ENCODE data around the gene SCUBE1.
"Not testable (repeated sequence)": the region's sequence is repeated elsewhere in the genome, so short reads cannot be mapped to it uniquely, and the experiment has no call there.

Gene SCUBE1

GRCh38 chr22:43375951-43376455, 32.8 kb upstream of the SCUBE1 start:
- Mint-ChIP-seq H3K4me1 (peaks cover 22% of the 10 kb centered on the region), H3K27ac (no peak overlapping the region), H3K4me3 (no peak overlapping the region), H3K27me3 (peaks cover 55% of the 10 kb centered on the region), H3K9me3 (no peaks in the 10 kb centered on the region), H3K36me3 (ENCODE audit: low read depth) (peaks cover 2% of the 10 kb centered on the region)
- DNase-seq: no peak
- no peak for ATAC-seq

- Mint-ChIP-seq H3K4me1 (no peaks in the 10 kb centered on the region), H3K4me3 (no peak overlapping the region), H3K27me3 (peaks cover 46% of the 10 kb centered on the region), H3K27ac (no peak overlapping the region), H3K36me3 (ENCODE audit: low read depth) (peaks cover 2% of the 10 kb centered on the region), H3K9me3 (no peaks in the 10 kb centered on the region)
- ATAC-seq: no peak
- no peak for DNase-seq
Observed at GRCh38 chr22:43370036-43370435, 26.9 kb upstream of the SCUBE1 start.

- DNase-seq (no peak), ATAC-seq (no peak)
- Mint-ChIP-seq H3K9me3 (no peaks in the 10 kb centered on the region), H3K36me3 (ENCODE audit: low read depth) (no peaks in the 10 kb centered on the region), H3K4me1 (no peaks in the 10 kb centered on the region), H3K27me3 (peaks cover 31% of the 10 kb centered on the region), H3K4me3 (no peak overlapping the region), H3K27ac (no peak overlapping the region)
Observed at GRCh38 chr22:43365715-43366440, 22.7 kb upstream of the SCUBE1 start.

GRCh38 chr22:43364169-43364435, 20.9 kb upstream of the SCUBE1 start:
- H3K4me3 Mint-ChIP-seq: no peak overlapping the region
- H3K36me3 Mint-ChIP-seq (ENCODE audit: low read depth): no peaks in the 10 kb centered on the region
- peaks cover 16% of the 10 kb centered on the region for H3K27me3 Mint-ChIP-seq
- DNase-seq (no peak), ATAC-seq (no peak)
- no peak overlapping the region for H3K27ac Mint-ChIP-seq
- no peaks in the 10 kb centered on the region for H3K9me3 Mint-ChIP-seq
- H3K4me1 Mint-ChIP-seq: no peaks in the 10 kb centered on the region

GRCh38 chr22:43363315-43364168, 20.4 kb upstream of the SCUBE1 start:
- Mint-ChIP-seq H3K9me3 (no peaks in the 10 kb centered on the region), H3K36me3 (ENCODE audit: low read depth) (no peaks in the 10 kb centered on the region), H3K4me1 (no peaks in the 10 kb centered on the region), H3K4me3 (no peak overlapping the region), H3K27ac (no peak overlapping the region), H3K27me3 (peaks cover 14% of the 10 kb centered on the region)
- ATAC-seq (no peak), DNase-seq (no peak)

- ATAC-seq: no peak
- no peaks in the 10 kb centered on the region for H3K9me3 Mint-ChIP-seq
- peaks cover 8% of the 10 kb centered on the region for H3K27me3 Mint-ChIP-seq
- H3K27ac Mint-ChIP-seq: no peak overlapping the region
- no peaks in the 10 kb centered on the region for H3K36me3 Mint-ChIP-seq (ENCODE audit: low read depth)
- no peaks in the 10 kb centered on the region for H3K4me1 Mint-ChIP-seq
- H3K4me3 Mint-ChIP-seq: no peak overlapping the region
- no peak for DNase-seq
Observed at GRCh38 chr22:43360576-43360975, 17.4 kb upstream of the SCUBE1 start.

GRCh38 chr22:43356881-43357280, 13.7 kb upstream of the SCUBE1 start:
- Mint-ChIP-seq H3K36me3 (ENCODE audit: low read depth) (no peaks in the 10 kb centered on the region), H3K4me1 (no peaks in the 10 kb centered on the region), H3K27me3 (peaks cover 5% of the 10 kb centered on the region), H3K27ac (no peak overlapping the region), H3K9me3 (no peaks in the 10 kb centered on the region), H3K4me3 (no peak overlapping the region)
- ATAC-seq (no peak), DNase-seq (no peak)

- not testable (repeated sequence) for H3K4me3 Mint-ChIP-seq
Observed at GRCh38 chr22:43355688-43356087, 12.5 kb upstream of the SCUBE1 start.

GRCh38 chr22:43351966-43352345, 8.8 kb upstream of the SCUBE1 start:
- Mint-ChIP-seq H3K27ac (no peak overlapping the region), H3K4me3 (no peak overlapping the region), H3K36me3 (ENCODE audit: low read depth) (no peaks in the 10 kb centered on the region), H3K9me3 (no peaks in the 10 kb centered on the region), H3K4me1 (no peaks in the 10 kb centered on the region), H3K27me3 (peaks cover 20% of the 10 kb centered on the region)
- no peak for ATAC-seq
- no peak for DNase-seq

More at GRCh38 chr22:43355688-43356087, 12.5 kb upstream of the SCUBE1 start:
- H3K9me3 Mint-ChIP-seq; DNase-seq; H3K27me3 Mint-ChIP-seq; H3K36me3 Mint-ChIP-seq (ENCODE audit: low read depth); ATAC-seq; H3K4me1 Mint-ChIP-seq; H3K27ac Mint-ChIP-seq: not testable (repeated sequence)

- no peaks in the 10 kb centered on the region for H3K9me3 Mint-ChIP-seq
- H3K27me3 Mint-ChIP-seq: peaks cover 39% of the 10 kb centered on the region
- H3K36me3 Mint-ChIP-seq (ENCODE audit: low read depth): no peaks in the 10 kb centered on the region
- ATAC-seq (no peak), DNase-seq (no peak)
- no peak overlapping the region for H3K4me3 Mint-ChIP-seq
- peaks cover 2% of the 10 kb centered on the region for H3K4me1 Mint-ChIP-seq
- H3K27ac Mint-ChIP-seq: no peak overlapping the region
Observed at GRCh38 chr22:43349636-43350035, 6.5 kb upstream of the SCUBE1 start.

GRCh38 chr22:43346521-43346929, 3.4 kb upstream of the SCUBE1 start:
- Mint-ChIP-seq H3K27ac (no peak overlapping the region), H3K36me3 (ENCODE audit: low read depth) (no peaks in the 10 kb centered on the region), H3K27me3 (peaks cover 56% of the 10 kb centered on the region), H3K9me3 (no peaks in the 10 kb centered on the region), H3K4me3 (no peak overlapping the region), H3K4me1 (peaks cover 5% of the 10 kb centered on the region)
- DNase-seq (peak; percentile 75), ATAC-seq (peak; percentile 72)

GRCh38 chr22:43345761-43346301, 2.7 kb upstream of the SCUBE1 start:
- Mint-ChIP-seq H3K9me3 (no peaks in the 10 kb centered on the region), H3K27ac (no peak overlapping the region), H3K4me1 (peaks cover 5% of the 10 kb centered on the region), H3K27me3 (peaks cover 63% of the 10 kb centered on the region), H3K4me3 (no peak overlapping the region), H3K36me3 (ENCODE audit: low read depth) (no peaks in the 10 kb centered on the region)
- ATAC-seq: peak; percentile 51
- DNase-seq: no peak

- no peak for DNase-seq
- ATAC-seq: no peak
- H3K36me3 Mint-ChIP-seq (ENCODE audit: low read depth): no peaks in the 10 kb centered on the region
- H3K4me1 Mint-ChIP-seq: peaks cover 5% of the 10 kb centered on the region
- H3K9me3 Mint-ChIP-seq: no peaks in the 10 kb centered on the region
- H3K27ac Mint-ChIP-seq: no peak overlapping the region
- H3K27me3 Mint-ChIP-seq: peaks cover 68% of the 10 kb centered on the region
- no peak overlapping the region for H3K4me3 Mint-ChIP-seq
Observed at GRCh38 chr22:43345356-43345755, 2.2 kb upstream of the SCUBE1 start.

GRCh38 chr22:43344520-43344787, 1.3 kb upstream of the SCUBE1 start:
- H3K36me3 Mint-ChIP-seq (ENCODE audit: low read depth): no peaks in the 10 kb centered on the region
- no peak overlapping the region for H3K27ac Mint-ChIP-seq
- no peak for ATAC-seq
- no peaks in the 10 kb centered on the region for H3K9me3 Mint-ChIP-seq
- no peak overlapping the region for H3K4me3 Mint-ChIP-seq
- H3K4me1 Mint-ChIP-seq: peaks cover 5% of the 10 kb centered on the region
- peaks cover 70% of the 10 kb centered on the region for H3K27me3 Mint-ChIP-seq
- DNase-seq: no peak

All from activated naive CD8-positive, alpha-beta T cell treated with anti-CD3 and anti-CD28 coated beads, Interleukin-2, amount 50 U/mL, for 24 hours (primary cell).